ENCODE results near the gene PAPLN.

GRCh38 chr14:73208846-73209245 is 28.5 kb upstream of the PAPLN start:
- TF ChIP-seq CTCF (IDR thresholded peaks at IDR 0.05) (no peak), POLR2A (IDR thresholded peaks at IDR 0.05) (no peak)

All from testis (tissue), 2 donors.